HepG2 (cell line): Measurements from ENCODE around the gene RPS6KC1.

Source experiments
- CBX5 ChIP-seq: sonication (generic); formaldehyde crosslinking; IDR thresholded peaks from 2 replicates; pipeline ENCODE4 v1.4.0; 2020; ENCODE audit warnings: missing genetic modification reagents, borderline replicate concordance
- EZH2 ChIP-seq: conservative IDR thresholded peaks from 2 replicates; pipeline ENCODE4 v1.6.1; 2012; ENCODE audit warnings: mild to moderate bottlenecking, low read depth, low read length, moderate library complexity
- FOXM1 ChIP-seq: sonication (generic); formaldehyde crosslinking; IDR thresholded peaks from 2 replicates; pipeline ENCODE4 v1.5.0; 2020; ENCODE audit warnings: missing genetic modification reagents
- GFI1 ChIP-seq: sonication (generic); formaldehyde crosslinking; IDR thresholded peaks from 2 replicates; pipeline ENCODE4 v1.5.0; 2020; ENCODE audit warnings: missing genetic modification reagents, mild to moderate bottlenecking, borderline replicate concordance
- MAFK ChIP-seq, 2 experiments: IDR thresholded peaks in 1 of 2; conservative IDR thresholded peaks in 1 of 2; 2 replicates each; pipeline ENCODE4 v1.6.1; 2011; ENCODE audit warnings: improper control_type of control experiment in 2 of 2, low read length in 2 of 2
- NFYB ChIP-seq: sonication (generic); formaldehyde crosslinking; IDR thresholded peaks from 2 replicates; pipeline ENCODE4 v1.4.0; 2020; ENCODE audit warnings: missing genetic modification reagents
- PCBP1 ChIP-seq: fragments of 200-400 bp; formaldehyde crosslinking; IDR thresholded peaks from 2 replicates; pipeline ENCODE4 v1.6.1; 2017; ENCODE audit warnings: mild to moderate bottlenecking, low read depth, low read length, borderline replicate concordance
- SIN3A ChIP-seq: IDR thresholded peaks from 2 replicates; pipeline ENCODE4 v1.6.1; 2011; ENCODE audit warnings: low read depth, mild to moderate bottlenecking, control low read depth, low read length, borderline replicate concordance
- SMARCC2 ChIP-seq: fragments of 450-650 bp; IDR thresholded peaks from 2 replicates; pipeline ENCODE4 v1.6.1; 2017; ENCODE audit warnings: antibody characterized with exemption, mild to moderate bottlenecking
- ZFP37 ChIP-seq: sonication (generic); formaldehyde crosslinking; IDR thresholded peaks from 2 replicates; pipeline ENCODE4 v1.4.0; 2020; ENCODE audit warnings: missing genetic modification reagents, borderline replicate concordance
- ZNF362 ChIP-seq: sonication (generic); formaldehyde crosslinking; IDR thresholded peaks from 2 replicates; pipeline ENCODE4 v1.4.0; 2020; ENCODE audit warnings: missing genetic modification reagents, mild to moderate bottlenecking, borderline replicate concordance
- ZNF512 ChIP-seq: sonication (generic); formaldehyde crosslinking; IDR thresholded peaks from 2 replicates; pipeline ENCODE4 v1.4.0; 2020; ENCODE audit warnings: mild to moderate bottlenecking, missing genetic modification reagents
- ZNF7 ChIP-seq: IDR thresholded peaks from 2 replicates; pipeline ENCODE4 v1.6.1; 2016; ENCODE audit warnings: missing biosample characterization, missing genetic modification reagents

- TF ChIP-seq NFYB (CRISPR knock-in tag) = no peak
- TF ChIP-seq ZNF7 (CRISPR knock-in tag) = no peak
- no peak for TF ChIP-seq SIN3A
- TF ChIP-seq ZFP37 (CRISPR knock-in tag) = no peak
- TF ChIP-seq EZH2 = no peak
- no peak for TF ChIP-seq ZNF362 (CRISPR knock-in tag)
- no peak for TF ChIP-seq GFI1
- TF ChIP-seq SMARCC2 = no peak
- TF ChIP-seq ZNF512 (CRISPR knock-in tag) = no peak
- no peak for TF ChIP-seq MAFK (conservative IDR thresholded peaks at IDR 0.05 in 1 of 2, IDR thresholded peaks at IDR 0.05 in 1 of 2; ENCODE audit: low read length in 2 of 2)
- no peak for TF ChIP-seq PCBP1
- TF ChIP-seq FOXM1 = no peak
- no peak for TF ChIP-seq CBX5 (CRISPR knock-in tag)
Observed at GRCh38 chr1:213154056-213154685, 103.1 kb downstream of the RPS6KC1 start.
